GM12801 (cell line): ENCODE results near the gene MBTPS1.

Source experiments
- TF ChIP-seq, protein P1 (sequence below): IDR thresholded peaks from one replicate; pipeline ENCODE4 v1.5.1; 2011; ENCODE audit warnings: control low read depth; ENCODE audit not compliant: insufficient read length; ENCODE audit errors: extremely low read depth

MBTPS1 gene

DNA sequence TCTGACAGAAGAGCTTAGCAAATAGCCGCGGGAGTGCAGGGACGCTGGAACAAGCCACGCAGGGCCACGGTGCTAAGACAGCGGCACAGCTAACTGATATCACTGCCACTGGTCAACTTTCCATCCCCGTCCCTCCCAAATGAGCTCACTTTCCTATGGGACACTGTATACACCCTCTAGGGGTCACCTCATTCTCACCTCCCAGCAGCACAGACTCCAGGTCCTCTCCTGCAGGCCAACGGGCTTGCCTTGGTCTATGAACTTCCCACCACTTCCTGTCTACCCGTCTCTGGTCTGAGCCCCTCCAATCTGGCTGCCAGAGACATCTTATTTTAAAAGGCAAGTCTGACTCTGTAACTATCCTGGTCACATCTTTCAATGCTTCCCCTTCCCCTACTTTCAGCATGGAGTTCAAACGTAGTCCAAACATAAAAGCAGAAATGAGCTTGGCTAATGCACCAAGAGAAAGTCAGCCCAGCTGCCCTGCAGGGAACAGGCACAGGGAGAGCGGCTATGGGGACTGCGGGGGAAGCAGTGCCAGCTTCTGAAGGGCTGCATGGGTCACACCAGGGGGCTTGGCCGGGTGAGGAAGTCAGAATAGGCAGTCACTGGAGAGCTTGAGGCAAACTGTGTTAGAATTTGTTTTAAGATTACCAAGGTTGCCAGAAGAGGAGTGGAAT lies 47.8 kb downstream of the MBTPS1 start:
- TF ChIP-seq, protein P1, sequence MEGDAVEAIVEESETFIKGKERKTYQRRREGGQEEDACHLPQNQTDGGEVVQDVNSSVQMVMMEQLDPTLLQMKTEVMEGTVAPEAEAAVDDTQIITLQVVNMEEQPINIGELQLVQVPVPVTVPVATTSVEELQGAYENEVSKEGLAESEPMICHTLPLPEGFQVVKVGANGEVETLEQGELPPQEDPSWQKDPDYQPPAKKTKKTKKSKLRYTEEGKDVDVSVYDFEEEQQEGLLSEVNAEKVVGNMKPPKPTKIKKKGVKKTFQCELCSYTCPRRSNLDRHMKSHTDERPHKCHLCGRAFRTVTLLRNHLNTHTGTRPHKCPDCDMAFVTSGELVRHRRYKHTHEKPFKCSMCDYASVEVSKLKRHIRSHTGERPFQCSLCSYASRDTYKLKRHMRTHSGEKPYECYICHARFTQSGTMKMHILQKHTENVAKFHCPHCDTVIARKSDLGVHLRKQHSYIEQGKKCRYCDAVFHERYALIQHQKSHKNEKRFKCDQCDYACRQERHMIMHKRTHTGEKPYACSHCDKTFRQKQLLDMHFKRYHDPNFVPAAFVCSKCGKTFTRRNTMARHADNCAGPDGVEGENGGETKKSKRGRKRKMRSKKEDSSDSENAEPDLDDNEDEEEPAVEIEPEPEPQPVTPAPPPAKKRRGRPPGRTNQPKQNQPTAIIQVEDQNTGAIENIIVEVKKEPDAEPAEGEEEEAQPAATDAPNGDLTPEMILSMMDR, result no peak

DNA sequence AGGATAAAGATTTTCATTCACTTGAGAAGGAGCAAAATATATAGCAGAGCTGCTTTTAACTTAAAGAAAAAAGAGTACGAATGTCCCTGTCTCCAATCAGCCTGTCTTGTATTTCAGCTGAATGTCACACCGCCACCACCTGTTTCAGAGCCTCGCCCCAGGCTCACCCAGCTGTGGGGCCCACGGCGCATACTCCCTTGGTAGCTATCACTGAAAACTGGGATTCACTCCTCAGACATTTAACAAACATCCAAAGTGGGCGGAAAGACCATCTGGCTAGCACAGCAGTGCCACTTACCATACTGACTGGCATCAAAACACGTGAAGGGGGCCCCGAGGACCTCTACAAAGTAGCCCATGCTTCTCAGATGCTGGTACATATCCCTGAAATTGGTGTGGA lies 48.7 kb downstream of the MBTPS1 start:
- TF ChIP-seq, protein P1, result no peak

DNA sequence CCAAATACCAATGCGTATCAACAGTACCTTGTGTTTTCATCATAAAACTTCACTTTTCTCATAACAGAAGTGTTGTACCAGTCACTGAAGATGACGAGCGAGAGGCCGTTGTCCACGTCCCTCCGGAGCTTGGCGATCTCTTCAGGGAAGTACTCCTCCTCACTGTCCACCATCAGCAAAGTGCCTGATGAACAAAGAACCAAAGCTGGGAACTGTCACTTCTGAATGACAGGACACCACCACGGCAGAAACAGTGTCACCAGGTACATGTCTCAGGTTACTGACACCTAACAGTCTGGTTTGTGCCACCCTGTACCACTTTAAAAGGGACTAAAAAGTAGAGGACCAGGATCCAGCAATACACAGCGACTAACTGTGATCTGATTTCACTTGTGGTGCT lies 49.1 kb downstream of the MBTPS1 start:
- TF ChIP-seq, protein P1, result no peak

DNA sequence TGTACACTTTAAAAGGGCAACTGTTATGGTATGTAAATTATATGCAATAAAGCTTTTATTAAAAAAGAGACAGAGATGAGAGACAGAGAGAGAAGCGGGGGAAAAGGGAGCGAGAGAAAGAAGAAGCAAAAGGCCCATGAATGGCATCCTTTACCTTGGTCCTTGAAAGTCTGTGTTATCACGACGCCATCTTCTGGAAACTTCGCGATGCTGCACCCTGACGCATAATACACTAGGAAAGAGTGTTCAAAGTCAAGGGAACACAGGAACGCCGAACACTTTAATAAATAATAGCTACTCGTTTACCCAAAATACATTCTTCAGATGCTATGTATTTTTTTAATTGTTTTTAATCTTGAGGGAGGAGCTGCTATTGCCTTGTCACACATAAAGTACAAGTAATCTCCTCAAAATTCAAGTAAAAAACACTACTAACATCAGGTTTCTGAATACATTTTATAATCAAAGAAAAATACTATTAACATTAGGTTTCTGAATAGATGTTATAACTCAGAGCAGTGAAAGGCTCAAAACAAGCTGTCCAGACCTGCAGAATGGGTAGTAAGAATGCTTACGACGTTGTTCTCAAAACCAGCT lies 51.1 kb downstream of the MBTPS1 start:
- TF ChIP-seq, protein P1, result no peak

DNA sequence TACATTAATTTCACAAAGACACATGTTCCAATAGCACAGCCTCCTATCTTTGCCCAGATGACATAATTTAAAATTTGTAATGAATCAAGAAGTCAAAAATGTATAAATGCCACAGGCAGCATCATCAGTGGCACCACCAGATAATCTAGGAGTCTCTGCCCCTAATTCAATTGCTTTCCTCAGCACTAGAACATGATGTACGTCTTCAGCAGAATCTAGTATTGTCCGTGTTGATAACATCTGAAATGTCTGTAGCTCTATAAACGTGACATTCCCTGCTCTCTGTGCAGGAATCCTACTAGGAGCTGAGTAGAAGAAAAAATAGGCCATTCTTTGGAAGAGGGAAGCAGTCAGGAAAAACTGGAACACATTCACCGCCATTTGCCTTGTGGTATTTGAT lies 52.8 kb downstream of the MBTPS1 start:
- TF ChIP-seq, protein P1, result no peak

DNA sequence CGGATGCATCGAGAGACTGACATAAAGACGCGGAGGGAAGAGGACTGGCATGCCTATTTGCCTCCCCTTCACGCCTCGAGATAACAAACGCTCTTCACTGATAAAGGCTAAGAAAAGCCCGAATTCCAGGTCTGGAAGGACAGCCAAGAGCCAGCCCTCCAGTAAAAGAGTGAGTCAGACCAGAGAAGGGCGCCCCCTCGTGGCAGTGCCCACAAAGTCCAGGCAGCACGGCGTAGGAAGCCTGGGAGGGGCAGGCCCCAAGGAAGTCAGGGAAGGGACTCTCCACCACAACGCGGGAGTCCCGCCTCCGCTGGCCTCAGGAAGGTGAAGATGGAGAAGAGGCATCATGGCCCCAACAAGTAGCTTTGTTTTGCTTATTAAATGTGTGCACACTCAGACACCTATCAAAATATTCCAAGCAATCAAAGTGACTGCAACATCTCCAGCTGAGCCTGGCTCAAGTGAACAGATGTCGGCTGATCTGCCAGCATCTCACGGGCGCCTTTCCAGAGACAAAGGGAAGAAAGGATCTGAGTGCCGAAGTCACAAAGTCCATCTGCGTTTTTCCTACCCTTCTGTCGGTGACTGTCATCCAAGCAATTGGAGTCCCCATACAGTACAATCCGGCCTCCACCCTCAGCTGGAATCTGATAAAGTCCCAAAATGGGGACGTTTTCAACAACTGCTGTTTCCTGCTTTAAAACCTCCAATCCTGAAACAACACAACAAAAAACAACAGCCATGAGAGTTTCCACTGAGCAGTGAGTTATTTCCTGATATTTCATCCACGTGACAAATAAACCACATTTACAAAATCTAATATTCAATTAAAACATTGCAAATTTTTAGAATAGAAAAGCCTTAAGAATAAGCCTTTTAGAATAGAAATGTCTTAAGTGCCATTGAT lies 53.8 kb downstream of the MBTPS1 start:
- TF ChIP-seq, protein P1, result no peak

DNA sequence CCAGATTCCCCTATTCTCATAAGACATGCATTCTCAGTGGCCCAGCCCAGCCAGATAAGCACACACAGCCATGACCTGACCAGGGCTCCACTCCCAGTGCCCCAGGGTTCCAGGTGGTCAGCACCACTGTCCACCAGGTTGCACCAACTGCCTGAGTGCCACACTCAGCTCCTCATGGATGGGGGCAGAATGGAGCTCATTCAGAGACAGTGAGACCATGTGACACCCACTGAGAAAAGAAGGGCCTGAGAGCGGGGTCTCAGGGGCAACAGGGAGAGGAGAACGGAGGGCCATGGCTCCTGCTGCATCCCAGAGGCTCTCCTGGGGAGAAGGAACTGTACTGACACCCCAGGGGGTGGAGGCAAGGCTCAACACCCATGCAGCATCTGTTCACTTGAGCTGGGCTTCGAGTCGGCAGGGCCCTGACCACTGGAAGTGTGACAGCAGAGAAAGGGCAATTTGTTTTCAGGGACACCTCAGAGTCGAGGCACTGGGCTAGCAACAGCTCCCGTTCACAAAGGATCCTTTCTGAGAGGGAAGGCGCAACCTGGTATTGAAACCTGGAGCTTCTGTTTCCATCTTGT lies 55.4 kb downstream of the MBTPS1 start:
- TF ChIP-seq, protein P1, result no peak
